Lower leg skin (tissue), 3 donors: ENCODE results near the gene STRBP.

Source experiments
- CTCF ChIP-seq, 3 donors: fragments of 450-650 bp; IDR thresholded peaks; one replicate each; pipeline ENCODE4 v1.5.1; 2016; ENCODE audit warnings: antibody characterized with exemption in 3 of 3, mild to moderate bottlenecking in 3 of 3, moderate library complexity in 2 of 3
- POLR2A ChIP-seq, 2 donors: fragments of 450-650 bp; IDR thresholded peaks; one replicate each; pipeline ENCODE4 v1.6.1; 2016 to 2017; ENCODE audit warnings: antibody characterized with exemption in 2 of 2, mild to moderate bottlenecking in 1 of 2, moderate library complexity in 1 of 2

DNA sequence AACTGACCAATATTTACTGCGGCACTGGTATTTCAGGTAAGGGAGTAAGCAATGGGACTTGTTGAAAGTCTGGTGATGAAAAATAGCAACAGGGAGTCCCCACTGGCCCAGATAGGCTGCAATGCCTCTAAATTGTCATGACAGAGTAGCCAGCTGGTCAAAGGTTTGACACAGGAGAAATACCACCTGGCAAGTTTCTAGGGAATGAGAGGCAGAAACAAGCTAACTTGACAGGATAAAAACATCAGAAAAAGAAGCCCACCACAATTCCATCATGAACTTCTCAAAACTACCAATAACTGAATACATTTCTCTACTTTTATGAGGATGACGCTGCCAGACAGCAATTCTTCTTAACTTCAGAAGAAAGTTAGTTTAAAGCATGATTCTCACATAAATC, 99.8 kb downstream of the STRBP start:
- TF ChIP-seq CTCF (IDR thresholded peaks at IDR 0.05): no peak
- no peak for TF ChIP-seq POLR2A (IDR thresholded peaks at IDR 0.05)
